Mesenchymal stem cell (in vitro differentiated cells and primary cell): ENCODE results near the gene PTPRU.

Experiments
- DNase-seq: peaks from one replicate; pipeline ENCODE4 v3.0.0-alpha.2; 2013
- H2AFZ ChIP-seq: one replicate; pipeline ENCODE4 v1.6.1; 2013; ENCODE audit warnings: low read depth, mild to moderate bottlenecking, control low read depth, inconsistent platforms, low read length, moderate library complexity
- H2AK5ac ChIP-seq: 2 replicates; pipeline ENCODE4 v1.6.1; 2013; ENCODE audit warnings: low read length, moderate library complexity, mild to moderate bottlenecking, inconsistent platforms; ENCODE audit not compliant: severe bottlenecking
- H2BK120ac ChIP-seq: one replicate; pipeline ENCODE4 v1.6.1; 2013; ENCODE audit warnings: low read depth, mild to moderate bottlenecking, inconsistent platforms, low read length, moderate library complexity
- H2BK12ac ChIP-seq, 2 experiments: one replicate each; pipeline ENCODE4 v1.6.1; 2013; ENCODE audit warnings: inconsistent platforms in 2 of 2, low read length in 2 of 2, mild to moderate bottlenecking in 2 of 2, moderate library complexity in 2 of 2, control low read depth in 1 of 2
- H2BK15ac ChIP-seq: one replicate; pipeline ENCODE4 v1.6.1; 2013; ENCODE audit warnings: mild to moderate bottlenecking, low read depth, inconsistent platforms; ENCODE audit not compliant: poor library complexity, severe bottlenecking
- H2BK5ac ChIP-seq: 2 replicates; pipeline ENCODE4 v1.6.1; 2013; ENCODE audit warnings: low read depth, mild to moderate bottlenecking, low read length, control low read depth, inconsistent platforms; ENCODE audit not compliant: poor library complexity, severe bottlenecking
- H3K14ac ChIP-seq, 2 experiments: one replicate each; pipeline ENCODE4 v1.6.1; 2013; ENCODE audit warnings: inconsistent platforms in 2 of 2, low read length in 2 of 2, control low read depth in 1 of 2, mild to moderate bottlenecking in 1 of 2, moderate library complexity in 1 of 2
- H3K18ac ChIP-seq, 2 experiments: one replicate each; pipeline ENCODE4 v1.6.1; 2013; ENCODE audit warnings: inconsistent platforms in 2 of 2, low read length in 2 of 2, control low read depth in 1 of 2, low read depth in 1 of 2, mild to moderate bottlenecking in 1 of 2
- H3K23ac ChIP-seq, 2 experiments: one replicate each; pipeline ENCODE4 v1.6.1; 2013; ENCODE audit warnings: inconsistent platforms in 2 of 2, low read length in 2 of 2, mild to moderate bottlenecking in 2 of 2, moderate library complexity in 2 of 2, control low read depth in 1 of 2
- H3K27ac ChIP-seq: 2 replicates; pipeline ENCODE4 v1.5.1; 2013; ENCODE audit warnings: mild to moderate bottlenecking, moderate library complexity, low read length, control low read depth, inconsistent platforms; ENCODE audit not compliant: poor library complexity, severe bottlenecking
- H3K27me3 ChIP-seq, 2 experiments: 2 replicates each; pipeline versions ENCODE4 v1.6.1 to v1.7.0; 2013; ENCODE audit warnings: low read length in 2 of 2, mild to moderate bottlenecking in 2 of 2, moderate library complexity in 2 of 2, control low read depth in 1 of 2, inconsistent platforms in 1 of 2; ENCODE audit not compliant: control insufficient read depth in 1 of 2, insufficient read depth in 1 of 2
- H3K36me3 ChIP-seq, 2 experiments: 2 replicates each; pipeline versions ENCODE4 v1.6.1 to v1.7.0; 2013; ENCODE audit warnings: low read length in 2 of 2, control low read depth in 1 of 2, inconsistent platforms in 1 of 2, low read depth in 1 of 2, mild to moderate bottlenecking in 1 of 2; ENCODE audit not compliant: insufficient read depth in 2 of 2, control insufficient read depth in 1 of 2
- H3K4ac ChIP-seq, 2 experiments: one replicate each; pipeline ENCODE4 v1.6.1; 2013; ENCODE audit warnings: inconsistent platforms in 2 of 2, low read length in 2 of 2, mild to moderate bottlenecking in 2 of 2, moderate library complexity in 2 of 2, control low read depth in 1 of 2, low read depth in 1 of 2
- H3K4me1 ChIP-seq: 2 replicates; pipeline ENCODE4 v1.6.1; 2013; ENCODE audit warnings: low read depth, low read length, control low read depth; ENCODE audit not compliant: control insufficient read depth, insufficient read depth
- H3K4me2 ChIP-seq: 2 replicates; pipeline ENCODE4 v1.6.1; 2013; ENCODE audit warnings: low read length, mild to moderate bottlenecking, inconsistent platforms; ENCODE audit not compliant: poor library complexity, severe bottlenecking
- H3K4me3 ChIP-seq, 2 experiments: 2 replicates each; pipeline versions ENCODE4 v1.5.1 to v1.7.0; 2013; ENCODE audit warnings: low read length in 2 of 2, mild to moderate bottlenecking in 2 of 2, control low read depth in 1 of 2, low read depth in 1 of 2; ENCODE audit not compliant: insufficient read depth in 1 of 2
- H3K79me1 ChIP-seq: replicated peaks from 2 replicates; pipeline ENCODE4 v1.6.1; 2013; ENCODE audit warnings: mild to moderate bottlenecking, control low read depth, low read length, inconsistent platforms; ENCODE audit not compliant: poor library complexity, severe bottlenecking
- H3K9ac ChIP-seq: 2 replicates; pipeline ENCODE4 v1.7.0; 2013; ENCODE audit warnings: mild to moderate bottlenecking, low read length, moderate library complexity
- H3K9me3 ChIP-seq: 2 replicates; pipeline ENCODE4 v1.7.0; 2013; ENCODE audit warnings: mild to moderate bottlenecking, low read length; ENCODE audit not compliant: control insufficient read depth
- H4K8ac ChIP-seq: one replicate; pipeline ENCODE4 v1.6.1; 2013; ENCODE audit warnings: inconsistent platforms, mild to moderate bottlenecking, low read length, moderate library complexity
- H4K91ac ChIP-seq: one replicate; pipeline ENCODE4 v1.6.1; 2013; ENCODE audit warnings: mild to moderate bottlenecking, low read length, inconsistent platforms
- WGBS: methylation state at CpG from one replicate; pipeline ENCODE4 v1.1.7; 2013; ENCODE audit warnings: mixed read lengths; 5-methylcytosine and 5-hydroxymethylcytosine counted together

Gene PTPRU

DNA sequence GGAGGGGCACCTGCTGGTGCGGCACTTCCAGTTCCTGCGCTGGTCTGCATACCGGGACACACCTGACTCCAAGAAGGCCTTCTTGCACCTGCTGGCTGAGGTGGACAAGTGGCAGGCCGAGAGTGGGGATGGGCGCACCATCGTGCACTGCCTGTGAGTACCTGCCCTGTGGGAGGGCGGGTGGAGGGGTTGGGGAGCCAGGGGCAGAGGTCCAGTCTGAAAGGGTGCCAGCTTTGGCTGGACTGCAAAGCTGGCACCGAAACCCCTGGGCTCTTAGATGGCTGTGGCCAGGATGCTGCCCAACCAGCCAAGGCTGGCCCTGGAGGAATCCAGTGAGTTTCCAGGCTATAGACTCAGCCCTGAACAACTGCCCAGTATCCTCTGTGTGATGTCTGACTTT is 87.3 kb downstream of the PTPRU start:
- Histone ChIP-seq H4K91ac (no peak overlapping the region), H3K4me1 (peaks cover 4% of the 10 kb centered on the region), H2AK5ac (no peak overlapping the region), H3K9me3 (no peaks in the 10 kb centered on the region), H3K14ac (no peak overlapping the region), H3K4me3 (no peak overlapping the region), H4K8ac (no peak overlapping the region), H3K4ac (no peak overlapping the region), H2BK12ac (no peak overlapping the region), H3K27ac (no peak overlapping the region), H3K79me1 (no peaks in the 10 kb centered on the region), H2BK15ac (no peak overlapping the region), H3K18ac (no peak overlapping the region), H3K23ac (no peak overlapping the region), H3K4me2 (no peak overlapping the region), H3K9ac (no peak overlapping the region), H3K27me3 (no peaks in the 10 kb centered on the region), H3K36me3 (peaks cover 49 to 55% of the 10 kb centered on the region in 2 experiments), H2BK120ac (no peak overlapping the region), H2BK5ac (no peak overlapping the region), H2AFZ (no peak overlapping the region)
- no peak for DNase-seq
- 91% methylated on average over 8 of the region's 8 CpGs for WGBS

DNA sequence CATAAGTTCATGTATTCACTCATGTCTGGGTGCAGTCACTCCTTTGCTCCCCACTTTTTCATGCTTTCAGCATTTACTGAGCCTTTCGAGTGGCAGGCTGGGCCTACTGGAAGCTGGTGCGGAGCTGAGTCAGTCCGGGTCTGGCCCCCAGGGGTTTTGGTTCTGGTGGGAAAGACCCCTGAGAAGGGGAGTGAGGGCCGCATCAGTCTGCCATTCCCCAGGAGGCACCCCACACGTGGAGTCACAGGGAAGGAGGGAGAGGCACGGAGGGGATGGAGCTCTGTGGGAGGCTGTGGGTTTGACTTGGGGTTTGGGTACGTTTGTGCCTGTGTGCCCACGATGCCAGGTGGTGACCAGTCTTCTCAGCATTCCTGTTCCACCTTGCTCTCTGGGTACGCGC is 87.9 kb downstream of the PTPRU start:
- Histone ChIP-seq H3K9ac (no peak overlapping the region), H2BK12ac (no peak overlapping the region), H2BK120ac (no peak overlapping the region), H3K36me3 (peaks cover 46 to 50% of the 10 kb centered on the region in 2 experiments), H4K8ac (no peak overlapping the region), H3K4me1 (peaks cover 4% of the 10 kb centered on the region), H2AK5ac (no peak overlapping the region), H2AFZ (no peak overlapping the region), H3K27ac (no peak overlapping the region), H3K4me2 (no peak overlapping the region), H4K91ac (no peak overlapping the region), H3K14ac (no peak overlapping the region), H3K9me3 (no peaks in the 10 kb centered on the region), H3K18ac (no peak overlapping the region), H3K27me3 (no peaks in the 10 kb centered on the region), H2BK5ac (no peak overlapping the region), H3K23ac (no peak overlapping the region), H3K4me3 (no peak overlapping the region), H3K79me1 (no peaks in the 10 kb centered on the region), H2BK15ac (no peak overlapping the region), H3K4ac (no peak overlapping the region)
- WGBS = 78% methylated on average over 10 of the region's 10 CpGs
- no peak for DNase-seq

DNA sequence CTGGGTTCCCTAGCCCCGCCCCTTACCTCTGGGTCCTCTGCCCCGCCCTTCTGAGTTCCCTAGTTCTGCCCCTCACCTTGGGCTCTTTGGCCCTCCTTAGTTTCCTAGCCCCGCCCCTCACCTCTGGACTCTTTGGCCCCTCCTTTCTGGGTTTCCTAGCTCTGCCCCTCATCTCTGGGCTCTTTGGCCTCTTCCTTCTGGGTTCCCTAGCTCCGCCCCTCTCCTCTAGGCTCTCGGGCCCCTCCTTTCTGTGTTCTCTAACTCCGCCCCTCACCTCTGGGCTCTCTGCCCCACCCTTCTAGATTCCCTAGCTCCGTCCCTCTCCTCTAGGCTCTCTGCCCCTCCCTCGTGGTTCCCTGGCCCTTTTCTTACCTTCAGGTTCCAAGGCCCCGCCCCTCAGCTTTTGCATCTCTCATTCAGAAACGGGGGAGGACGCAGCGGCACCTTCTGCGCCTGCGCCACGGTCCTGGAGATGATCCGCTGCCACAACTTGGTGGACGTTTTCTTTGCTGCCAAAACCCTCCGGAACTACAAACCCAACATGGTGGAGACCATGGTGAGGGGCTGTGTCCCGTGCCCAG is 88.5 kb downstream of the PTPRU start:
- Histone ChIP-seq H3K4me3 (no peak overlapping the region), H3K79me1 (no peaks in the 10 kb centered on the region), H4K91ac (no peak overlapping the region), H2BK12ac (no peak overlapping the region), H3K14ac (no peak overlapping the region), H3K9ac (no peak overlapping the region), H2AK5ac (no peak overlapping the region), H3K36me3 (peaks cover 46 to 47% of the 10 kb centered on the region in 2 experiments), H3K27ac (no peak overlapping the region), H2BK5ac (no peak overlapping the region), H3K18ac (no peak overlapping the region), H2AFZ (no peak overlapping the region), H3K4ac (no peak overlapping the region), H3K23ac (no peak overlapping the region), H2BK15ac (no peak overlapping the region), H2BK120ac (no peak overlapping the region), H3K4me1 (peaks cover 4% of the 10 kb centered on the region), H3K27me3 (no peaks in the 10 kb centered on the region), H3K4me2 (no peak overlapping the region), H4K8ac (no peak overlapping the region), H3K9me3 (no peaks in the 10 kb centered on the region)
- DNase-seq = no peak
- WGBS = 30% methylated on average over 19 of the region's 19 CpGs

DNA sequence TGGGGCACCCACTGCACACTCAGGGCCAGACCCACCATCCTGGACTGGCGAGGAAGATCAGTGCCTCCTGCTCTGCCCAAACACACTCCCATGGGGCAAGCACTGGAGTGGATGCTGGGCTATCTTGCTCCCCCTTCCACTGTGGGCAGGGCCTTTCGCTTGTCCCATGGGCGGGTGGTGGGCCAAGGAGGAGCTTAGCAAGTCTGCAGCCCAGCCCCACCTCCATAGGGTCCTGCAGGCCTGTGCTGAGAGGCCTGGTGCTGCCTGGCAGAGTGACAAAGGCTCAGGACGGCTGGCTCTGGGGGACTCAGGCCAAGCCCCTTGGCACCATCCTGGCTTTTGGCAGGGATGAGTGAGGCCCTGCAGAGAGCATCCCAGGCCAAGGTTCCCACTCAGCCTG is 89.4 kb downstream of the PTPRU start:
- no peak overlapping the region for H2BK12ac ChIP-seq
- peaks cover 0 to 3% of the 10 kb centered on the region in 2 experiments for H3K27me3 ChIP-seq
- 87% methylated on average over 4 of the region's 4 CpGs for WGBS
- H3K36me3 ChIP-seq = peaks cover 41 to 42% of the 10 kb centered on the region in 2 experiments
- no peak overlapping the region for H4K91ac ChIP-seq
- H2AK5ac ChIP-seq = no peak overlapping the region
- no peak overlapping the region for H3K23ac ChIP-seq
- H3K9ac ChIP-seq = no peak overlapping the region
- peaks cover 4% of the 10 kb centered on the region for H3K4me1 ChIP-seq
- H2AFZ ChIP-seq = no peak overlapping the region
- no peak overlapping the region for H3K4me3 ChIP-seq
- no peak overlapping the region for H2BK15ac ChIP-seq
- H4K8ac ChIP-seq = no peak overlapping the region
- H3K18ac ChIP-seq = no peak overlapping the region
- no peak overlapping the region for H3K14ac ChIP-seq
- no peak overlapping the region for H3K27ac ChIP-seq
- H2BK5ac ChIP-seq = no peak overlapping the region
- H2BK120ac ChIP-seq = no peak overlapping the region
- H3K4ac ChIP-seq = no peak overlapping the region
- H3K79me1 ChIP-seq = no peaks in the 10 kb centered on the region
- H3K9me3 ChIP-seq = no peaks in the 10 kb centered on the region
- no peak overlapping the region for H3K4me2 ChIP-seq
- DNase-seq = no peak
